GM12878 (cell line): ENCODE results near the gene BCL2L12.

Experiments used
- CBX5 ChIP-seq: sonication (generic); IDR thresholded peaks from 2 replicates; pipeline ENCODE4 v1.6.1; 2016; ENCODE audit warnings: low read depth, moderate library complexity, mild to moderate bottlenecking, inconsistent platforms
- CTCF ChIP-seq, 3 experiments: IDR thresholded peaks in 2 of 3; conservative IDR thresholded peaks in 1 of 3; 2 replicates each; pipeline ENCODE4 v1.5.1; 2011; ENCODE audit warnings: low read depth in 3 of 3, low read length in 3 of 3, mild to moderate bottlenecking in 3 of 3, control low read depth in 2 of 3, moderate library complexity in 2 of 3, inconsistent platforms in 1 of 3, mixed read lengths in 1 of 3; ENCODE audit not compliant: control insufficient read depth in 2 of 3, insufficient read depth in 1 of 3; ENCODE audit errors: extremely low read depth in 1 of 3

GRCh38 chr19:49657493-49658138, 8.1 kb upstream of the BCL2L12 start:
- TF ChIP-seq CTCF (IDR thresholded peaks at IDR 0.05 in 2 of 3, conservative IDR thresholded peaks at IDR 0.05 in 1 of 3; ENCODE audit: control insufficient read depth in 2 of 3, extremely low read depth in 1 of 3, insufficient read depth in 1 of 3, low read depth in 3 of 3, low read length in 3 of 3): no peak
- TF ChIP-seq CBX5: no peak
